Measurements from ENCODE around the gene RAI14. TPM values are rescaled to one million over a fixed set of nuclear protein-coding genes. Genes with fewer than 3 reads are reported as not detected.

Gene RAI14
- total RNA-seq, 1 experiment from 2014 or later: 23.6 TPM

GRCh38 chr5:34838785-34839714 lies 182.9 kb downstream of the RAI14 start, which contains the start of gene TTC23L:
Gene TTC23L (plus strand): TSS chr5:34839164. CDS start chr5:34840672, 1,508 bp downstream.
- Histone ChIP-seq H3K36me3 (ENCODE audit: insufficient read depth, low read length, poor library complexity, severe bottlenecking) (no peaks in the 10 kb centered on the region), H3K27me3 (replicated peaks; ENCODE audit: insufficient read depth, low read depth, low read length, poor library complexity) (no peaks in the 10 kb centered on the region), H3K27ac (ENCODE audit: low read depth, low read length, poor library complexity, severe bottlenecking) (peak within 1 kb of the TSS; percentile 11), H3K4me1 (ENCODE audit: insufficient read depth, low read length, poor library complexity, severe bottlenecking) (no peaks in the 10 kb centered on the region), H3K4me3 (ENCODE audit: low read depth, low read length, poor library complexity, severe bottlenecking) (peak within 1 kb of the TSS; percentile 84), H3K9me3 (ENCODE audit: low read depth, low read length, poor library complexity, severe bottlenecking) (no peaks in the 10 kb centered on the region)
- ChIA-PET POLR2A (ENCODE audit: low non-redundant PET) (interaction anchor here (0.7 kb wide), 1 partner anchor 14 kb away, joined by 4 read pairs; no protein-coding TSS in a partner anchor), CTCF (no interaction called here)
- no peak for TF ChIP-seq CTCF (conservative IDR thresholded peaks at IDR 0.05; ENCODE audit: low read depth, low read length)
- TF ChIP-seq EZH2 (IDR thresholded peaks at IDR 0.05; ENCODE audit: borderline replicate concordance, low read depth, low read length, poor library complexity, severe bottlenecking): no peak
- intact Hi-C loops (cut with micrococcal nuclease; ENCODE audit: unreplicated experiment): no loop called here
- no TSS peak for BruUV-seq (replicated peaks)
- peak; percentile 88 for DNase-seq (ENCODE audit: low spot score)

GRCh38 chr5:34841816-34842215 lies 185.7 kb downstream of the RAI14 start:
- TF ChIP-seq CTCF (conservative IDR thresholded peaks at IDR 0.05; ENCODE audit: low read depth, low read length) (no peak), EZH2 (IDR thresholded peaks at IDR 0.05; ENCODE audit: borderline replicate concordance, low read depth, low read length, poor library complexity, severe bottlenecking) (no peak)
- ChIA-PET CTCF (no interaction called here), POLR2A (ENCODE audit: low non-redundant PET) (no interaction called here)
- Histone ChIP-seq H3K27ac (ENCODE audit: low read depth, low read length, poor library complexity, severe bottlenecking) (no peak overlapping the region), H3K4me3 (ENCODE audit: low read depth, low read length, poor library complexity, severe bottlenecking) (no peak overlapping the region), H3K4me1 (ENCODE audit: insufficient read depth, low read length, poor library complexity, severe bottlenecking) (no peaks in the 10 kb centered on the region), H3K9me3 (ENCODE audit: low read depth, low read length, poor library complexity, severe bottlenecking) (no peaks in the 10 kb centered on the region), H3K27me3 (replicated peaks; ENCODE audit: insufficient read depth, low read depth, low read length, poor library complexity) (no peaks in the 10 kb centered on the region), H3K36me3 (ENCODE audit: insufficient read depth, low read length, poor library complexity, severe bottlenecking) (no peaks in the 10 kb centered on the region)
- intact Hi-C loops (cut with micrococcal nuclease; ENCODE audit: unreplicated experiment): no loop called here
- no TSS peak for BruUV-seq (replicated peaks)
- DNase-seq (ENCODE audit: low spot score): peak; percentile 7

DNA sequence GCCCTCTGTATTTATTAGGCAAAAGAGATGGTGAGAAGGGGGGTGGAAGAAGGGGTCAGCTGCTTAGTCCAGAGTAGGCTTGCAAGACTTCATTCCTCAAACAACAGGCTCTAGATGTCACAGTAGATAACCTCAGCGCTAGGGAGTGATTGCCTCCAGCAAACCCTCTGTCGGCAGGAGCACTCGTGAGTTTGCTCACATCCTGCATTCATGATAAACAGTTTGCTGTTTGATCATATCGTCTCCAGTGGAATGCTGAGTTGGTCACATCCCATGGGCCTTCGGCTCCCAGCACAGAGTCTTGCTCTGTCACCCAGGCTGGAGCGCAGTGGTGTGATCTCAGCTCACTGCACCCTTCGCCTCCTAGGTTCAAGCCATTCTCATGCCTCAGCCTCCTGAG lies 186.4 kb downstream of the RAI14 start:
- Histone ChIP-seq H3K27me3 (replicated peaks; ENCODE audit: insufficient read depth, low read depth, low read length, poor library complexity) (no peaks in the 10 kb centered on the region), H3K36me3 (ENCODE audit: insufficient read depth, low read length, poor library complexity, severe bottlenecking) (no peaks in the 10 kb centered on the region), H3K4me1 (ENCODE audit: insufficient read depth, low read length, poor library complexity, severe bottlenecking) (no peaks in the 10 kb centered on the region), H3K9me3 (ENCODE audit: low read depth, low read length, poor library complexity, severe bottlenecking) (no peaks in the 10 kb centered on the region), H3K27ac (ENCODE audit: low read depth, low read length, poor library complexity, severe bottlenecking) (no peak overlapping the region), H3K4me3 (ENCODE audit: low read depth, low read length, poor library complexity, severe bottlenecking) (no peak overlapping the region)
- TF ChIP-seq EZH2 (IDR thresholded peaks at IDR 0.05; ENCODE audit: borderline replicate concordance, low read depth, low read length, poor library complexity, severe bottlenecking) (no peak), CTCF (conservative IDR thresholded peaks at IDR 0.05; ENCODE audit: low read depth, low read length) (no peak)
- intact Hi-C loops (cut with micrococcal nuclease; ENCODE audit: unreplicated experiment): no loop called here
- no TSS peak for BruUV-seq (replicated peaks)
- DNase-seq (ENCODE audit: low spot score): no peak
- POLR2A ChIA-PET (ENCODE audit: low non-redundant PET): no interaction called here
- CTCF ChIA-PET: no interaction called here

Measured in A673 (cell line).